ENCODE measurements around the gene DOK6. TPM values are rescaled to one million over a fixed set of nuclear protein-coding genes. Genes with fewer than 3 reads are reported as not detected.

DOK6 gene
- total RNA-seq, 1 experiment from 2014 or later, result not detected

GRCh38 chr18:69723434-69723833, 322.7 kb downstream of the DOK6 start:
- CTCF ChIA-PET, result no interaction called here
- H3K27me3 Mint-ChIP-seq (ENCODE audit: unreplicated experiment), result no peaks in the 10 kb centered on the region
- no peaks in the 10 kb centered on the region for H3K9me3 Mint-ChIP-seq (ENCODE audit: low read depth, unreplicated experiment)
- H3K27ac Mint-ChIP-seq (ENCODE audit: unreplicated experiment), result no peak overlapping the region
- intact Hi-C loops (cut with micrococcal nuclease; ENCODE audit: unreplicated experiment), result no loop called here
- BruUV-seq (replicated peaks), result no TSS peak
- no peak for DNase-seq
- no peak overlapping the region for H3K4me3 Mint-ChIP-seq (ENCODE audit: low read depth, unreplicated experiment)
- no peaks in the 10 kb centered on the region for H3K4me1 Mint-ChIP-seq (ENCODE audit: low read depth, unreplicated experiment)
- TF ChIP-seq CTCF (IDR thresholded peaks at IDR 0.05; ENCODE audit: unreplicated experiment), result no peak
- H3K36me3 Mint-ChIP-seq (ENCODE audit: insufficient read depth, unreplicated experiment), result no peaks in the 10 kb centered on the region

GRCh38 chr18:69725009-69725408, 324.3 kb downstream of the DOK6 start:
- DNase-seq, result no peak
- CTCF ChIA-PET, result no interaction called here
- intact Hi-C loops (cut with micrococcal nuclease; ENCODE audit: unreplicated experiment), result no loop called here
- Mint-ChIP-seq H3K4me3 (ENCODE audit: low read depth, unreplicated experiment) (no peak overlapping the region), H3K27ac (ENCODE audit: unreplicated experiment) (no peak overlapping the region), H3K9me3 (ENCODE audit: low read depth, unreplicated experiment) (no peaks in the 10 kb centered on the region), H3K4me1 (ENCODE audit: low read depth, unreplicated experiment) (no peaks in the 10 kb centered on the region), H3K27me3 (ENCODE audit: unreplicated experiment) (no peaks in the 10 kb centered on the region), H3K36me3 (ENCODE audit: insufficient read depth, unreplicated experiment) (no peaks in the 10 kb centered on the region)
- TF ChIP-seq CTCF (IDR thresholded peaks at IDR 0.05; ENCODE audit: unreplicated experiment), result no peak
- BruUV-seq (replicated peaks), result no TSS peak

GRCh38 chr18:69725855-69726508, 325.3 kb downstream of the DOK6 start:
- intact Hi-C loops (cut with micrococcal nuclease; ENCODE audit: unreplicated experiment), result no loop called here
- TF ChIP-seq CTCF (IDR thresholded peaks at IDR 0.05; ENCODE audit: unreplicated experiment), result no peak
- BruUV-seq (replicated peaks), result no TSS peak
- Mint-ChIP-seq H3K4me1 (ENCODE audit: low read depth, unreplicated experiment) (no peaks in the 10 kb centered on the region), H3K9me3 (ENCODE audit: low read depth, unreplicated experiment) (no peaks in the 10 kb centered on the region), H3K27ac (ENCODE audit: unreplicated experiment) (no peak overlapping the region), H3K36me3 (ENCODE audit: insufficient read depth, unreplicated experiment) (no peaks in the 10 kb centered on the region), H3K4me3 (ENCODE audit: low read depth, unreplicated experiment) (no peak overlapping the region), H3K27me3 (ENCODE audit: unreplicated experiment) (no peaks in the 10 kb centered on the region)
- DNase-seq, result no peak
- CTCF ChIA-PET, result no interaction called here

- Mint-ChIP-seq H3K27me3 (ENCODE audit: unreplicated experiment) (no peaks in the 10 kb centered on the region), H3K9me3 (ENCODE audit: low read depth, unreplicated experiment) (no peaks in the 10 kb centered on the region), H3K36me3 (ENCODE audit: insufficient read depth, unreplicated experiment) (no peaks in the 10 kb centered on the region), H3K27ac (ENCODE audit: unreplicated experiment) (no peak overlapping the region), H3K4me1 (ENCODE audit: low read depth, unreplicated experiment) (no peaks in the 10 kb centered on the region), H3K4me3 (ENCODE audit: low read depth, unreplicated experiment) (no peak overlapping the region)
- no peak for TF ChIP-seq CTCF (IDR thresholded peaks at IDR 0.05; ENCODE audit: unreplicated experiment)
- DNase-seq, result no peak
- CTCF ChIA-PET, result no interaction called here
- no TSS peak for BruUV-seq (replicated peaks)
- intact Hi-C loops (cut with micrococcal nuclease; ENCODE audit: unreplicated experiment), result no loop called here
Observed at GRCh38 chr18:69727912-69728572, 327.4 kb downstream of the DOK6 start.

All from Calu3 (cell line).